ENCODE data around the gene ALDH2.

Gene ALDH2

DNA sequence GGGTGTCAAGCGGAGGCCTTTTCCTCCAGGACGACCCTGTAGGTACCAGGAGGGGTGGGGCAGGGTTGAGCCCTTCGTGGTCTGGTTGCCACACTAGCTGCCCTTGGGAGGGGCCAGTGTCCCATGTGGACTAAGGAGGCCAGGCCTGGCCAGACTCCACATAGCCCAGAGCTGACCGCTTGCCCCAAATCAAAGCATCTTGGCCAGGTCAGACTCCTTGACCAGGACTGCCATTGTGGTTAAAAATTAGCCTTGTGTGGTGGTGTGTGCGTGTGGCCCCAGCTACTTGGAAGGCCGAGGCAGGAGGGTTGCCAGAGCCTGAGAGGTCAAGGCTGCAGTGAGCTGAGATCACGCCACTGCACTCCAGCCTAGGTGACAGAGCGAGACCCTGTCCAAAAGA is 24.8 kb downstream of the ALDH2 start:
- TF ChIP-seq, protein P1, sequence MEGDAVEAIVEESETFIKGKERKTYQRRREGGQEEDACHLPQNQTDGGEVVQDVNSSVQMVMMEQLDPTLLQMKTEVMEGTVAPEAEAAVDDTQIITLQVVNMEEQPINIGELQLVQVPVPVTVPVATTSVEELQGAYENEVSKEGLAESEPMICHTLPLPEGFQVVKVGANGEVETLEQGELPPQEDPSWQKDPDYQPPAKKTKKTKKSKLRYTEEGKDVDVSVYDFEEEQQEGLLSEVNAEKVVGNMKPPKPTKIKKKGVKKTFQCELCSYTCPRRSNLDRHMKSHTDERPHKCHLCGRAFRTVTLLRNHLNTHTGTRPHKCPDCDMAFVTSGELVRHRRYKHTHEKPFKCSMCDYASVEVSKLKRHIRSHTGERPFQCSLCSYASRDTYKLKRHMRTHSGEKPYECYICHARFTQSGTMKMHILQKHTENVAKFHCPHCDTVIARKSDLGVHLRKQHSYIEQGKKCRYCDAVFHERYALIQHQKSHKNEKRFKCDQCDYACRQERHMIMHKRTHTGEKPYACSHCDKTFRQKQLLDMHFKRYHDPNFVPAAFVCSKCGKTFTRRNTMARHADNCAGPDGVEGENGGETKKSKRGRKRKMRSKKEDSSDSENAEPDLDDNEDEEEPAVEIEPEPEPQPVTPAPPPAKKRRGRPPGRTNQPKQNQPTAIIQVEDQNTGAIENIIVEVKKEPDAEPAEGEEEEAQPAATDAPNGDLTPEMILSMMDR (IDR thresholded peaks at IDR 0.05; ENCODE audit: insufficient read depth, low read length, missing control alignments) = no peak
- no peak for DNase-seq (ENCODE audit: low read depth, low spot score)
- H3K4me3 ChIP-seq (ENCODE audit: low read depth, low read length) = no peak overlapping the region
- ChIA-PET CTCF (interaction anchor here (0.8 to 5.8 kb wide), 2 partner anchors 21 to 39 kb away, joined by 3 to 36 read pairs; no protein-coding TSS in a partner anchor), POLR2A (no interaction called here)

DNA sequence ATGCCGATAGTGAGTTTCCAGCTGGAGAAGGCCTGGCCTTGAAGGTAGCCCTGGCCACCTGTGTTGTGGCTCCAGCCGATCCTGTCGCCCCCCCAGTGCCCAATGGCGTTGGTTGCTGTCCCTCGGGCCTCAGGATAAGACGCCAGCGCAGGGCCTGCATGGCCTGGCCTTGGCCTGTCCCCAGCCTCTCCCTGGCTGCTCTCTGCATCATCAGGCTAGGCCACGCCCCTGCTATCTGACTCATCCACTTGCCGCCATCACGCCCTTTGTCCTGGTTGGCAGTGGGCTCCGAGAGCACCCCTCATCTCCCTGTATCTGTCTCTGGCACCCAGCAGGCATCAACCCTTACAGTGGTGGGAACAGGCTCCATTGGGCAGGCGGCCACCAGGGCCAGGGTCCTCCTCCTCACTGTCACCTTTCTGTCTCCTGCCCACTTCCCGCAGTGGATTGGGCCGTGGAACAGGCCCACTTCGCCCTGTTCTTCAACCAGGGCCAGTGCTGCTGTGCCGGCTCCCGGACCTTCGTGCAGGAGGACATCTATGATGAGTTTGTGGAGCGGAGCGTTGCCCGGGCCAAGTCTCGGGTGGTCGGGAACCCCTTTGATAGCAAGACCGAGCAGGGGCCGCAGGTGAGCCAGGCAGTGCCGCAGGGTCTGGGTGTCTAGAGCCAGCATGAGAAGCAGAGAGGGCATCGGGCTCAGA is 25.6 kb downstream of the ALDH2 start:
- no peak overlapping the region for H3K4me3 ChIP-seq (ENCODE audit: low read depth, low read length)
- no peak for DNase-seq (ENCODE audit: low read depth, low spot score)
- CTCF ChIA-PET = interaction anchor here (0.8 to 5.8 kb wide), 4 partner anchors 8 to 40 kb away, joined by 3 to 36 read pairs (median 3); no protein-coding TSS in a partner anchor
- TF ChIP-seq, protein P1 (IDR thresholded peaks at IDR 0.05; ENCODE audit: insufficient read depth, low read length, missing control alignments) = no peak
- POLR2A ChIA-PET = no interaction called here

DNA sequence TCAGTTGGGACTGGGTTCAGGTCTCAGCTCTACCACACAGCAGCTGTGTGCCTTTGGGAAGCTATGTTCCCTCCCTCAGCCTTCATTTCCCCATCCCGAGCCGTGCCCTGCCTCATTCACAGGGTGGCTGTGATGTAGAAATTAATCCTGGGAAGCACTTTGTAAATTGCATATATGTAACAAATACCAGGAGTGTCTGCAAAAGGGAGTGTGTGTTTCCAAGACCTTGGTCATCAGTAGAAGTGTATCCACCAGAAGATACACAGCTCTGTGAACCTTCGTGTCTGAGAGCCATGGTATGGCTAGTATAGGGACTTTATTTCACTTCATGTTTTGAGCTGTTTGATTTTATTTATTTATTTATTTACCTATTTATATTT is 26.1 kb downstream of the ALDH2 start:
- CTCF ChIA-PET = interaction anchor here (0.8 to 5.8 kb wide), 4 partner anchors 8 to 90 kb away, joined by 3 to 36 read pairs (median 3); no protein-coding TSS in a partner anchor
- H3K4me3 ChIP-seq (ENCODE audit: low read depth, low read length) = no peak overlapping the region
- POLR2A ChIA-PET = no interaction called here
- no peak for DNase-seq (ENCODE audit: low read depth, low spot score)
- TF ChIP-seq, protein P1 (IDR thresholded peaks at IDR 0.05; ENCODE audit: insufficient read depth, low read length, missing control alignments) = no peak

DNA sequence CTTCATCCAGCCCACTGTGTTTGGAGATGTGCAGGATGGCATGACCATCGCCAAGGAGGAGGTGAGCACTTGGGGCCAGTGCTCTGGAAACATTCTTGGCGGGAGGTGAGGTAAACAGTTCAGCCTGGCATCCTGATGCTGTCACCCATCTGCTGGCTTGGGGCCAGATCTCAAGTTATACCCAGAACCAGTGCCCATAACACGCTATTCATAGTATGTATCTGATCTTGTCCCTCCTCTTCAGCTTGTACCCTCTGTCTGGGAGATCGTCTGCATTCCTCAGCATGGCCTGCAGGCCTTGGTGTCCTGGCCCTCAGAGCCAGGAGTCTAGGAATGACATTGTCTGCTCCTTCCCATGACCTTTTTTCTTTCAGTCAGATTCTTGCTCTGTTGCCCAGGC is 31.4 kb downstream of the ALDH2 start:
- no peak for DNase-seq (ENCODE audit: low read depth, low spot score)
- CTCF ChIA-PET = interaction anchor here (1.2 to 1.4 kb wide), 2 partner anchors 15 to 17 kb away, joined by 3 to 5 read pairs; no protein-coding TSS in a partner anchor
- TF ChIP-seq, protein P1 (IDR thresholded peaks at IDR 0.05; ENCODE audit: insufficient read depth, low read length, missing control alignments) = no peak
- H3K4me3 ChIP-seq (ENCODE audit: low read depth, low read length) = no peak overlapping the region
- POLR2A ChIA-PET = no interaction called here

DNA sequence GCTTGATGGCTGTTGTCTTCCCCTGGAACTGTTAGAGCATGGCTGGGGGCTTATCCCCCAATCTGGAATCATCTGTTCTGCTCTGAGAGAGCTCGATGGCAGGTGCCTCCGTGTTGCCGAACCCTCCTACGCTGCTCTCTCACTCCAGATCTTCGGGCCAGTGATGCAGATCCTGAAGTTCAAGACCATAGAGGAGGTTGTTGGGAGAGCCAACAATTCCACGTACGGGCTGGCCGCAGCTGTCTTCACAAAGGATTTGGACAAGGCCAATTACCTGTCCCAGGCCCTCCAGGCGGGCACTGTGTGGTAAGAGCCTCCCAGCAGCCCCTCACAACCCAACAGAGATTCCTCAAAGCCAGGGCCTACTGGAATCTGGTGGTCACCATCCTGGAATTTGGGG is 33.0 kb downstream of the ALDH2 start:
- ChIA-PET CTCF (interaction anchor here (0.8 to 4.9 kb wide), 5 partner anchors 11 to 46 kb away, joined by 3 to 32 read pairs (median 3); no protein-coding TSS in a partner anchor), POLR2A (no interaction called here)
- TF ChIP-seq, protein P1 (IDR thresholded peaks at IDR 0.05; ENCODE audit: insufficient read depth, low read length, missing control alignments) = no peak
- DNase-seq (ENCODE audit: low read depth, low spot score) = no peak
- H3K4me3 ChIP-seq (ENCODE audit: low read depth, low read length) = no peak overlapping the region

DNA sequence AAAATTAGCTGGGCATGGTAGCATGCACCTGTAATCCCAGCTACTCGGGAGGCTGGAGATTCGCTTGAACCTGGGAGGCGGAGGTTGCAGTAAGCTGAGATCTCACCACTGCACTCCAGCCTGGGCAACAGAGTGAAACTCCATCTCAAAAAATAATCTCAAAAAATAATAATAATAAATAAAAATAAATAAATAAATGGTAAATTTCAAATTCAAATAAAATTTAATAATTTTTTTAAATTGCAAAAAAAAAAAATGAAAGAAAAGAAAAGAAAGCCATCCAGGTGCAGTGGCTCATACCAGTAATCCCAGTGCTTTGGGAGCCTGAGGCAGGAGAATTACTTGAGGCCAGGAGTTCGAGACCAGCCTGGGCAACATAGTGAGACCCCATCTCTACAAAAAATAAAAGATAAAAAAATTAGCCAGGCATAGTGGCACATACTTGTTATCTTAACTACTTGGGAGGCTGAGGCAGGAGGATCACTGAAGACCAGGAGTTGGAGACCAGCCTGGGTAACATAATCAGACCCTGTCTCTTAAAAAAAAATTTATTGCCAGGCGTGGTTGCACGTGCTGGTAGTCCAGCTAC is 36.4 kb downstream of the ALDH2 start:
- no peak for DNase-seq (ENCODE audit: low read depth, low spot score)
- TF ChIP-seq, protein P1 (IDR thresholded peaks at IDR 0.05; ENCODE audit: insufficient read depth, low read length, missing control alignments) = no peak
- ChIA-PET POLR2A (no interaction called here), CTCF (interaction anchor here (4.9 kb wide), 1 partner anchor 9 kb away, joined by 32 read pairs; no protein-coding TSS in a partner anchor)
- H3K4me3 ChIP-seq (ENCODE audit: low read depth, low read length) = no peak overlapping the region
